Stomach (tissue), 9 donors: ENCODE results near the gene HSD17B2. TPM values are rescaled to one million over a fixed set of nuclear protein-coding genes. Genes with fewer than 3 reads are reported as not detected.

Experiments used
- DNase-seq, 2 donors: peaks; one replicate each; pipeline versions ENCODE4 v3.0.0 to v3.0.0-alpha.2; 2013 to 2019
- H3K27ac ChIP-seq, 5 donors: fragments of 200-600 bp in 4 of 5; sonication (generic) in 4 of 5; one replicate each; pipeline ENCODE4 v1.5.1; 2013 to 2019; ENCODE audit warnings: mild to moderate bottlenecking in 1 of 5, moderate library complexity in 1 of 5
- H3K27me3 ChIP-seq, 3 donors: fragments of 200-600 bp; sonication (generic); one replicate each; pipeline ENCODE4 v1.5.1; 2017 to 2019; ENCODE audit warnings: mixed run types in 1 of 3
- H3K36me3 ChIP-seq, 4 donors: fragments of 200-600 bp; sonication (generic); 1 replicate in 3 of 4; 2 replicates in 1 of 4; pipeline ENCODE4 v1.5.1; 2016 to 2019
- H3K4me1 ChIP-seq, 4 donors: fragments of 200-600 bp; sonication (generic); one replicate each; pipeline ENCODE4 v1.5.1; 2016 to 2019
- H3K4me3 ChIP-seq, 4 donors: fragments of 200-600 bp; sonication (generic) in 3 of 4; one replicate each; pipeline ENCODE4 v1.5.1; 2016 to 2019; ENCODE audit warnings: mild to moderate bottlenecking in 1 of 4
- H3K9me3 ChIP-seq, 4 donors: fragments of 200-600 bp; sonication (generic); one replicate each; pipeline ENCODE4 v1.5.1; 2016 to 2019
- CTCF ChIP-seq, 7 experiments: fragments of 450-650 bp in 4 of 7; fragments of 200-600 bp in 3 of 7; sonication (generic) in 3 of 7; IDR thresholded peaks; one replicate each; pipeline ENCODE4 v1.5.1; 2016 to 2019; ENCODE audit warnings: antibody characterized with exemption in 7 of 7, control low read depth in 2 of 7, mild to moderate bottlenecking in 1 of 7
- EP300 ChIP-seq: sonication (generic); formaldehyde crosslinking; IDR thresholded peaks from one replicate; pipeline ENCODE4 v1.6.1; 2017; ENCODE audit warnings: antibody characterized with exemption
- POLR2A ChIP-seq, 4 donors: fragments of 450-650 bp; IDR thresholded peaks; one replicate each; pipeline ENCODE4 v1.6.1; 2016; ENCODE audit warnings: antibody characterized with exemption in 4 of 4, control low read depth in 2 of 4, mild to moderate bottlenecking in 1 of 4, moderate library complexity in 1 of 4
- POLR2AphosphoS5 ChIP-seq, 3 donors: sonication (generic); formaldehyde crosslinking; IDR thresholded peaks; one replicate each; pipeline ENCODE4 v1.6.1; 2016; ENCODE audit warnings: antibody characterized with exemption in 3 of 3
- WGBS, 5 donors: extraction: QIAGEN DNeasy Blood & Tissue Kit in 3 of 5; methylation state at CpG; one replicate each; pipeline versions ENCODE4 v1.1.5 to v1.1.7; 2013 to 2018; 5-methylcytosine and 5-hydroxymethylcytosine counted together
- intact Hi-C: fragments of 100-400 bp; cut with DNase I; formaldehyde crosslinking; loops from one replicate; pipeline ENCODE4 v1.15.1; 2023; ENCODE audit warnings: low total_unique reads
- polyA plus RNA-seq, 3 donors: library from polyadenylated mRNA; stranded (reverse); fragments of 200-250 nt; gene quantifications; one replicate each; pipeline ENCODE4 v1.2.3, GENCODE V29; 2013
- total RNA-seq, 5 donors: library from RNA; depleted of rRNA; stranded (reverse); fragments of >200 nt; gene quantifications; one replicate each; pipeline versions ENCODE4 v1.1.0 to v1.2.3, GENCODE V29; 2014 to 2016
- donor health status: healthy with polysubstance abuse.
- donor health status: Bipolar disorder and iron deficiency.
- donor health status: healthy.

HSD17B2 gene
- total and polyA plus RNA-seq, 8 donors = 6.6 to 25.7 (median 15.2) TPM; not detected in 1

GRCh38 chr16:82051656-82052055 is 16.6 kb downstream of the HSD17B2 start:
- intact Hi-C loops = no loop called here
- H3K9me3 ChIP-seq = no peaks in the 10 kb centered on the region
- H3K4me1 ChIP-seq = peaks cover 16 to 43% (median 29%) of the 10 kb centered on the region in 4 donors
- H3K27ac ChIP-seq = no peak overlapping the region
- no peak overlapping the region for H3K4me3 ChIP-seq
- H3K36me3 ChIP-seq = no peaks in the 10 kb centered on the region
- no peaks in the 10 kb centered on the region for H3K27me3 ChIP-seq
- TF ChIP-seq POLR2AphosphoS5 (IDR thresholded peaks at IDR 0.05) = no peak
- no peak for TF ChIP-seq EP300
- no peak for TF ChIP-seq POLR2A (IDR thresholded peaks at IDR 0.05)
- no peak for TF ChIP-seq CTCF (IDR thresholded peaks at IDR 0.05)
- 50 to 79% (median 69%) methylated on average over 4 to 5 of the region's 5 CpGs for WGBS, 5 donors
- DNase-seq = no peak

GRCh38 chr16:82055117-82055516 is 20.1 kb downstream of the HSD17B2 start:
- Histone ChIP-seq H3K36me3 (no peaks in the 10 kb centered on the region), H3K27ac (peak overlapping the region in 1 of 5 donors; percentile 36), H3K27me3 (no peaks in the 10 kb centered on the region), H3K4me1 (peaks cover 5 to 31% (median 21%) of the 10 kb centered on the region in 4 donors), H3K4me3 (no peak overlapping the region), H3K9me3 (no peaks in the 10 kb centered on the region)
- TF ChIP-seq POLR2AphosphoS5 (IDR thresholded peaks at IDR 0.05) (no peak), POLR2A (IDR thresholded peaks at IDR 0.05) (no peak), CTCF (IDR thresholded peaks at IDR 0.05) (no peak), EP300 (no peak)
- DNase-seq = no peak
- 92 to 97% (median 96%) methylated on average over 3 of the region's 3 CpGs for WGBS, 5 donors
- intact Hi-C loops = no loop called here

GRCh38 chr16:82055728-82056549 is 20.9 kb downstream of the HSD17B2 start:
- DNase-seq = peak in 1 of 2 donors; percentile 32
- no peaks in the 10 kb centered on the region for H3K36me3 ChIP-seq
- WGBS, 5 donors = 50 to 63% (median 59%) methylated on average over 8 of the region's 8 CpGs
- H3K27ac ChIP-seq = peak overlapping the region in 2 of 5 donors; percentile 26 to 36
- intact Hi-C loops = no loop called here
- H3K4me3 ChIP-seq = no peak overlapping the region
- peaks cover 0 to 29% (median 17%) of the 10 kb centered on the region in 4 donors for H3K4me1 ChIP-seq
- H3K9me3 ChIP-seq = no peaks in the 10 kb centered on the region
- H3K27me3 ChIP-seq = no peaks in the 10 kb centered on the region
- TF ChIP-seq EP300 (no peak), CTCF (IDR thresholded peaks at IDR 0.05) (no peak), POLR2AphosphoS5 (IDR thresholded peaks at IDR 0.05) (no peak)

- Histone ChIP-seq H3K27ac (peak overlapping the region in 1 of 5 donors; percentile 36), H3K36me3 (no peaks in the 10 kb centered on the region), H3K9me3 (no peaks in the 10 kb centered on the region), H3K27me3 (no peaks in the 10 kb centered on the region), H3K4me1 (peaks cover 0 to 26% (median 12%) of the 10 kb centered on the region in 4 donors), H3K4me3 (no peak overlapping the region)
- no peak for TF ChIP-seq POLR2A (IDR thresholded peaks at IDR 0.05)
- no peak for TF ChIP-seq CTCF (IDR thresholded peaks at IDR 0.05)
- no peak for TF ChIP-seq EP300
- no peak for TF ChIP-seq POLR2AphosphoS5 (IDR thresholded peaks at IDR 0.05)
- WGBS, 5 donors = 49 to 65% (median 52%) methylated on average over 3 of the region's 3 CpGs
- intact Hi-C loops = no loop called here
- DNase-seq = no peak
Observed at GRCh38 chr16:82056550-82056896, 21.5 kb downstream of the HSD17B2 start.
